GM18498 (cell line): Measurements from ENCODE around the gene XAB2.
A peak's percentile ranks its signal among the peaks of the same experiment; 100 is the strongest.

Experiments
- ATAC-seq: cut with Tn5 transposase; IDR thresholded peaks from one replicate; pipeline ENCODE4 v1.9.1; 2021; ENCODE audit warnings: mild to moderate bottlenecking, moderate library complexity; ENCODE audit not compliant: unreplicated experiment

The XAB2 gene

DNA sequence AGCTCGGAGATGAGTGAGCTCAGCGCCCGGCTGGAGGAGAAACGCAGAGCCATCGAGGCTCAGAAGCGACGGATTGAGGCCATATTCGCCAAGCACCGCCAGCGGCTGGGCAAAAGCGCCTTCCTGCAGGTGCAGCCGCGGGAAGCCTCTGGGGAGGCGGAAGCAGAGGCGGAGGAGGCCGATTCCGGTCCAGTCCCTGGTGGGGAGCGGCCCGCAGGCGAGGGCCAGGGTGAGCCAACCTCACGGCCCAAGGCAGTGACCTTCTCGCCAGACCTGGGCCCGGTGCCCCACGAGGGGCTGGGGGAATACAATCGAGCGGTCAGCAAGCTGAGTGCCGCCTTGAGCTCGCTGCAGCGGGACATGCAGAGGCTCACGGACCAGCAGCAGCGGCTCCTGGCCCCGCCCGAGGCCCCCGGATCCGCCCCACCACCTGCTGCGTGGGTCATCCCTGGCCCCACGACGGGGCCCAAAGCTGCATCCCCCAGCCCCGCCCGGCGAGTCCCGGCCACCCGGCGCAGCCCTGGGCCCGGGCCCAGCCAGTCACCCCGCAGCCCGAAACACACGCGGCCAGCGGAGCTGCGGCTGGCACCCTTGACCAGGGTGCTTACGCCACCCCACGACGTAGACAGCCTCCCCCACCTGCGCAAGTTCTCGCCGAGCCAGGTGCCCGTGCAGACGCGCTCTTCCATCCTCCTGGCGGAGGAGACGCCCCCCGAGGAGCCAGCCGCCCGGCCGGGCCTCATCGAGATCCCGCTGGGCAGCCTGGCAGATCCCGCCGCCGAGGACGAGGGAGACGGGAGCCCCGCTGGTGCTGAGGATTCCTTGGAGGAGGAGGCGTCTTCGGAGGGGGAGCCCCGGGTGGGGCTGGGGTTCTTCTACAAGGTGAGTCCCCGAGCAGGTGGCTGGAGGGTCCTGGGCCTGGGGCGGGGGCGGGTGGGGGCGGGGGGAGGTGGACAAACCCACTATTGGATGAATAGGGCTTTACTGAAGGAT, 16.8 kb downstream of the XAB2 start:
- no peak for ATAC-seq

DNA sequence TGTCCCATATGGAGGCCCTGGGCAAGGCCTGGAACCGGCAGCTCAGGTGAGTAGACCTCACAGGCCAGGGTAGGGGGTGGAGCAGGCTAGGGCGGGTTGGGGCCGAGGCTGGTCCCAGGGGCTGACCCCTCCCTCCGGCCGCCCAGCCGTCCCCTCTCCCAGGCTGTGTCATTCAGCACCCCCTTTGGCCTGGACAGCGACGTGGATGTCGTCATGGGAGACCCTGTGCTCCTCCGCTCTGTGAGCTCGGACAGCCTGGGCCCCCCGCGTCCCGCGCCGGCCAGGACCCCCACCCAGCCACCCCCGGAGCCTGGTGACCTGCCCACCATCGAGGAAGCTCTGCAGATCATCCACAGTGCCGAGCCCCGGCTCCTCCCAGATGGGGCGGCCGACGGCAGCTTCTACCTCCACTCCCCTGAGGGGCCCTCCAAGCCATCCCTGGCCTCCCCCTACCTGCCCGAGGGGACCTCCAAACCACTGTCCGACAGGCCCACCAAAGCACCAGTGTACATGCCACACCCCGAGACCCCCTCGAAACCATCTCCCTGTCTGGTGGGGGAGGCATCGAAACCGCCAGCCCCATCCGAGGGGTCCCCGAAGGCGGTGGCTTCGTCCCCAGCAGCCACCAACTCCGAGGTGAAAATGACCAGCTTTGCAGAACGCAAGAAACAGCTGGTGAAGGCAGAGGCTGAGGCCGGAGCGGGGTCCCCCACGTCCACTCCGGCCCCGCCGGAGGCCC, 17.6 kb downstream of the XAB2 start:
- no peak for ATAC-seq

DNA sequence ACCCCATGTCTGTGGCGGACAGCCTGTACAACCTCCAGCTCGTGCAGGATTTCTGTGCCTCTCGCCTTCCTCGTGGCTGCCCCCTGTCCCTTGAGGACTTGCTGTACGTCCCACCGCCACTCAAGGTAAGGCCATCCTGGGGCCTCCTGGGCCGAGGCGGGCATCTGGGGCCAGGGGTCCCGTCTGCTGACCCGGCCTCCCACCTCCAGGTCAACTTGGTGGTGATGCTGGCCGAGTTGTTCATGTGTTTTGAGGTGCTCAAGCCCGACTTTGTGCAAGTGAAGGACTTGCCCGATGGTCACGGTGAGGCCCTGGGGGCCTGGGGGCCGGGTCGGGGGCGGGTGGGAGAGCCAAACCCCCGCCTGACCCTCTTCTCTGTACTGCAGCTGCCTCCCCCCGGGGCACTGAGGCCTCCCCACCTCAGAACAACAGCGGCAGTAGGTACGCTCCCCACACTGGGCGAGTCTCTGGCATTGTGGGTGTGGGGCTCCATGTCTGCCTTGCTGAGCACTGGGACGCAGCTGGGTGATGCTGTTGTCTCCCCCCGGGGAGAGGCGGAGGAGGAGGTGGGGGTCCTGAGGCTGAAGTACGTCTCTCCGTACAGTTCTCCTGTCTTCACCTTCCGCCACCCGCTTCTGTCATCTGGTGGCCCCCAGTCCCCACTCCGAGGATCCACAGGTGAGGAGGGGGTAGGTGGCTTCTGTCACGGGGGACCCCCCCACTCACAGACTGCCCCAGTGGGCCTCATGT, 18.7 kb downstream of the XAB2 start:
- no peak for ATAC-seq

DNA sequence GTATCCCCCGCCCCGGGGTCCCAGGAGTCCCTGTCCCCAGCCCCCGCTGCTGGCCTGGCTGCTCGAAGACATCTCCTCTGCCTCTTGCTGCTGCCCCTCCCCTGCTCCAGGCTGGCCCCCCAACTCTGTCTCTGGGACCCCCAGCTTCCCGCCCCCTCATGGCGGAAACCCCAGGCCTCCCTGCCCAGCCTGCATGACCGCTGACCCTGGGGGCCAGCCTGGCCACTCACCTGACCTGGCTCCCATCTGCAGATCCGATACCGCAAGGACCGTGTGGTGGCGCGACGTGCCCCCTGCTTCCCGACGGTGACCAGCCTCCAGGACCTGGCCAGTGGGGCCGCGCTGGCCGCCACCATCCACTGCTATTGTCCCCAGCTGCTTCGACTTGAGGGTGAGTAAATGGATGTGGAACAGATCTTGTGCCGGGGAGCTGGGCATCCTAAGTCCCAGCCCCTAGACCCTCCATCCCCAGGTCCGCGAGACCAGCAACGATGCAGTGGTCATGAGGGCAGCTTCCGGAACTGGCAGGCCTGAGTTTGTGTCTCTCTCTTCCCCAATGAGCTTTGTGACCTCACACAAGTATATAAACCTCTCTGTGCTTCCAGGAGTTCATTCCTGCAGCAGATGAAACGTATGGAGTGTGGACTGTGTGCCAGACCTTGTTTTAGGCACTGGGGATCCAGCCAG, 21.3 kb downstream of the XAB2 start:
- ATAC-seq = no peak

DNA sequence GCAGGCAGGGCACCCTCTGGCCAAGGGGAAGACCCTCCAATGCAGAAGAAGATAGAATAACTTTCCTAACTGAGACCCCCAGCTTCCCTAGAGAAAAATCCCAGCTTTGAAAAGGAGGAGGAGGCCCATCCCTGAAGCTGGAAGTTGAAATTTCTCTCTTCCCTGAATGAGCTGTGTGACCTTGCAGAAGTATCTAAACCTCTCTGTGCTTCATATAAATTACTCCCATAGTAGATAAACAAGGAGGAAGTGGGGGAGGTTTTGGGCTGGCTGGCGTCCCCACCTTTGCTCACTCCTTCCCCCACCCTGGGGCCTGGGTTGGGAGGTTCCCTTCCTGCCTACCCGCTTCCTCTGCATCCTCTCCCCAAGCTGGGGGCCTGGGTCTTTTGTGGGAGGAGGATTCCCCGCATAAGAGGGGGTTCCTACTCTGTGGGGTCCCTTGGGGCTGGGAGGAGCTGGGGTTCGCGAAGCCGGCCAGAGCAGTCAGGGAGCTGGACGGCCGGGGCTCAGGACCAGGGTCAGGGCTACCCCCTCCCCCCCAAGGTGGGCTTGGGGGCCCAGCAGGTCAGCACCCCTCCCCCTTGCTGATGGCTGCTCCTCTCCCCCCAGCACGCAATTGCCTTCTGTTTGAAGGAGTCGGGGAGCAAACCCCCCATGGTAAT, 22.0 kb downstream of the XAB2 start:
- no peak for ATAC-seq

DNA sequence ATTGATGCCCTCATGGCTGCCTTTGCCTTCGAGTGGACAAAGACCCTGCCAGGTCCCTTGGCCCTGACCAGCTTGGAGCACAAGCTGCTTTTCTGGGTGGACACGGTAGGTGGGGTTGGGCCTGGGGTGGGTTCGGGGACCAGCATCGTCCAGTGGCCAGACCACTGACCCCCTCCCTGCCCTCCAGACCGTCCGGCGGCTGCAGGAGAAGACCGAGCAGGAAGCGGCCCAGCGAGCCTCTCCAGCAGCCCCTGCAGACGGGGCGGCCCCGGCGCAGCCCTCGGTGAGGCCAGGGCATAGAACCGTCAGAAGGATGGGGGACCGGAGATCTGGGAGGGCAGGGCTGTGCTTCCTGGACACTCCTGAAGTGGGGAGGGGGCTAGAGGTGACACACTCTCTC, 23.1 kb downstream of the XAB2 start:
- ATAC-seq = no peak

DNA sequence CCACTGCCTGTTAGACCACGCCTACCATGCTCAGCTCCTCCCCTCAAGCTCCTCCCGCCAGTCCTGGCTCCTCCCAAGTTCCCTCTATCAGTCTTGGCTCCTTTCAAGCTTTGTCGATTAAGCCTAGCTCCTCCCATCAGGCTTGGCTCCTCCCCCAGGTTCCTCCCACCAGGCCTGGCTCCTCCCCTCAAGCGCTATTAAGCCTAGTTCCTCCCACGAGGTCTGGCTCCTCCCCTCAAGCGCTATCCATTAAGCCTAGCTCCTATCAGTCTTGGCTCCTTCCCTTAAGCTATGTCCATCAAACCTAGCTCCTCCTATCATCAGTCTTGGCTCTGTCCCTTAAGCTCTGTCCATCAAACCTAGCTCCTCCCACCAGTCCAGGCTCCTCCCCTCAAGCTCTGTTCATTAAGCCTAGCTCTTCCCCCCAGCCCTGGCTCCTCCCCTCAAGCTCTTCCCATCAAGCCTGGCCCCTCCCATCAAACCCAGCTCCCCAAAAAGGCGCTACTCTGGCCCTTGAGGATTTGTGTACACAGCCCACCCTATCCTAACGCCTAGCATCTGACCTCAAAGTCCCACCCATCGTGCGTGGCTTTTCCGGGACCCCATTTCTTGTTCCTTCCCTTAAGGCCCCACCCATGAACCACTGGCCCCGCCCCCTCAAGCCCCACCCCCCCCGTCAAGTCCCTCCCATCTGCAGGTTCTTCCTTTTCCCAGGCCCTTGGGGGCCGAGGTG, 23.7 kb downstream of the XAB2 start:
- ATAC-seq = no peak

DNA sequence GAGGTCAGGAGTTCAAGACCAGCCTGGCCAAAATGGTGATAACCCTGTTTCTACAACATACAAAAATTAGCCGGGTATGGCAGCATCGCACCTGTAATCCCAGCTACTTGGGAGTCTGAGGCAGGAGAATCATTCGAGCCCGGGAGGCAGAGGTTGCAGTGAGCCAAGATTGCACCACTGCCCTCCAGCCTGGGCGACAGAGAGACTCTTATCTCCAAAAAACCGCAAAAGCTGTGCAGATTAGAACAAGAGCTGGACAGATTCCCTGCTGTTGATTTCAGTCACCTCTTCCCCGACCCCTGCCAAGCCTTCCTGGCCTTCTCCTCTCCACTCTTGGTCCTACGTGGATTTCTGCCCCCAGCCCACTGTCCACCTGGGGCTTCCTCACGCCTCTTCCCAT, 25.4 kb downstream of the XAB2 start:
- no peak for ATAC-seq

DNA sequence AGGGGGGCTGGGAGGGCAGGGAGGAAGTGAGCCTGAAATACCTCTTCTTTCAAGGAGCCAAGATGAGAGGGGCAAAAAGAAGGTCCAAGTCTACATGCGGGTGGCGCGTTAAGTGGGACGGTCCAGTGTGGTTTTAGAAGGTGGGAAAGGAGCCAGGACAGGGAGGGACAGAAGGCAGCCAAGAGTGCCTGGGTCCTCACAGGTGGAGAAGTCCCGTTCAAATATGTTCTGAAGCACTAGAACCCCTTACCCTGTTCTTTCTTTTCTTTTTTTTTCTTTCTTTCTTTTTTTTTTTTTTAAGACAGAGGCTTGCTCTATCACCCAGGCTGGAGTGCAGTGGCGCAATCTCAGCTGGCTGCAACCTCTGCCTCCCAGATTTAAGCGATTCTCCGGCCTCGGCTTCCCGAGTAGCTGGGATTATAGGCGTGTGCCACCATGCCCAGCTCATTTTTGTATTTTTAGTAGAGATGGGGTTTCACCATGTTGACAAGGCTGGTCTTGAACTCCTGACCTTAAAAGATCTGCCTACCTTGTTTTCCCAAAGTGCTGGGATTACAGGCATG, 26.3 kb downstream of the XAB2 start:
- no peak for ATAC-seq

DNA sequence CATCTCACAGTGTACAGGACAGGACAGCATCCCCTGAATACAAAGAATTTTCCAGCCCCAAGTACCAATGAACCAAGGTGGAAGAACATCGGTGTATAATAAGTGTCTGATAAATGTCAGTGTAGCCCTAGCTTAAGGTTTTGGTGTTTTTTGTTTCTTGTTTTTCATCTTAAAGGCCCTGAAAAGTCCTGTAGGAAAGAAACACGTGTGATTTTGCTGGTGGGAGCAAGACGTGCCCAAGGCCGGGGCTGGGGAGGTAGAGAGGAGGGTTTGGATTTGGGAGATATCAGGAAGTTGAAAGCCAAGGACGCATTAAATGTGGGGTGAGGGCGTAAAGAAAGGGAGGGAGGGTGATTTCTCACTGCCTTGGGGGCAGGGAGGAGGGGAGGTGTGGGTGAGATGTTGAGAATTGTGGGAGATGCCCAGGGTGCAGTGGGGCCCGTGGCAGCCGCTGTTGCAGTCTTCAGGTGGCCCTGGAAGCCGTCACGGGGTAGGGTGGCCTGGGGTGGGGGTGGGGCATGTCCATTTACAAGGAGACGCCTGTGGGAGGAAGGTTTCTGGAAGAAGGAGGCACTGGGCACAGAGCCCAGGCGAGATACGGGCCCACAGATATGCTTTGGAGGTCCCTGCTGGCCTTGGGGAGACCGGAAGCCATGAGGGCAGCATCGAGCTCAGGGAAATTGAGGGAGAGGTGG, 27.0 kb downstream of the XAB2 start:
- ATAC-seq = no peak

DNA sequence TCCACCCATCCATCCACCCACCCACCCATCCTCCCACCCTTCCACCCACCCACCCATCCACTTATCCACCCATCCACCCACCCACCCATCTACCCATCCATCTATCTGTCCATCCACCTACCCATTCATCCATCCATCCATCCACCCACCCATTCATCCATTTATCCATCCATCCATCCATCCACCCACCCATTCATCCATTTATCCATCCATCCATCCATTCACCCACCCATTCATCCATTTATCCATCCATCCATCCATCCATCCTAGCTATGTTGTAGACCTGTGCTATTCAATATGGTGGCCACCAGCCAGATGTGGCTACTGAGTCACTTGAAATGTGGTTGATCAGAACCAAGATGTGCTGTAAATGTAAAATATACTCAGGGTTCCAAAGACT, 28.6 kb downstream of the XAB2 start:
- no peak for ATAC-seq

DNA sequence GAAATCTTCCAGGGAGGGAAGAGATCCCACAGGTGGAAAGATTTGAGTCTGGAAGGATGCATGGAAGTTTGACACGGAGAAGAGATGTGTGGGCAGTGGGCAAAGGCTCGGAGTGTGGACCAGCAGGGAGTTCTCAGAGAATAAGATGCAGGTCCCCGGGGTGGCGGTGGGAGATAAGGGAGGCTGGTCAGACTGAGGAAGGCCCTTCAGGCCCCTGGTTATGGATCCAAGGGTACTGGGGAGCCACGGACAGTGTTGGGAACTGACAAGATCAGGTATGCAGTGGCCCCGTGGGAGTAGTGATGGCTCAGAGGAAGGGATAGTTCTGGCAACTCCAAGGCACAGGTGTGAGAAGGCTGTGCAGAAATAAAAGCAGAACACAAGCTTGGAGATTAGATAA, 31.2 kb downstream of the XAB2 start:
- no peak for ATAC-seq

DNA sequence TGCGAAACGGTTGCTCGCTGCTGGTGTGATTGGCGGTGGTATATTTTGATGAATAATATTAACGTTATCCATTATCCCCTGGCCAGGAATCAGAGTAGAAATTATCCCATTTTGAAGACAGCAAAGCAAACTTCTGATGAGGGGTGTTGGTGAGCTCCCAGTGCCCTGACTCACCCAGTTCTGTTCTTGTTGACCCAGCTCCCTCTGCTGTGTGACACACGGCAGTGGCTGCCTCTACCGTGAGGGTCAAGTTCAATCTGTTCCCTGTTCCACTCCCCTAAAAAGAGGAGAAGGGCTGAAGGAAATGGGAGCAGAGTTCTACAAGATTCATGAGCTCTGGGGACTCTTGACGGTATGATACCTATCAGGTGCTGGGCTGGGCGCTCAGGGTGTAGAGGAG, 31.7 kb downstream of the XAB2 start:
- no peak for ATAC-seq

DNA sequence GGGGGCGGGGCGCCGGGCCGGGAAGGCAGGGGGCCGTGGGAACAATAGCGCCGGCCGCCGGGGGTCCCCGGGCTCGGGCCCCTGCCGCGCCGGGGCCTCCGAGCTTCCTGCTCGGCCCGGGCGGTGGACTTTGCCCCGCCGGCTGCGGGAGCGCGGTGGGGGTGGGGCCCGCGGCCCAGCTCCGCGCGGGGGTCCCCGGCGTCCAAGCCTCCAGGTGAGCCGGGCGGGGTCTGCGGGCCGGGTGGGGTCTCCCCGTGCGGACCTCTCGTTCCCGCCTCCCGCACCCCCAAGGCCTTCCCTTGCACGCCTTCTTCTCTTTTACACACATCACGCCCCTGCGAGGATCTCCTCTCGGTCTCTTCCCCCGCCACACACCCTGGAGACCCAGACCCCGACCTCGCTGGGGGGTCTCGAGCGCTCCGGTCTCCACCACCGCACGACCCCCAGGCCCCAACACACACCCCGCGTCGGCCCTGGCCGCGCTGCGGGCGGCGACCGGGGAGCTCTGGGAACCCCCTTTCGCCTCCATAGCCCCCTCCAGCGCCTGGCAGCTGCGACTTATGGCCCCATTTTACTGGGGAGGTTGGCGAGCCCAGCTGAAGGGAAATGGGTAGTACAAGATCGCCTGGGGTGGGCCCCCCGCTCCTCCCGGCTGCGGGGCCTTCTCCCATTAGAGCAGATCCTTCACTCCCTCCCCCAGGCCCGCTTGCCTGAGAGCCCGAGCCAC, 33.0 kb downstream of the XAB2 start:
- no peak for ATAC-seq

DNA sequence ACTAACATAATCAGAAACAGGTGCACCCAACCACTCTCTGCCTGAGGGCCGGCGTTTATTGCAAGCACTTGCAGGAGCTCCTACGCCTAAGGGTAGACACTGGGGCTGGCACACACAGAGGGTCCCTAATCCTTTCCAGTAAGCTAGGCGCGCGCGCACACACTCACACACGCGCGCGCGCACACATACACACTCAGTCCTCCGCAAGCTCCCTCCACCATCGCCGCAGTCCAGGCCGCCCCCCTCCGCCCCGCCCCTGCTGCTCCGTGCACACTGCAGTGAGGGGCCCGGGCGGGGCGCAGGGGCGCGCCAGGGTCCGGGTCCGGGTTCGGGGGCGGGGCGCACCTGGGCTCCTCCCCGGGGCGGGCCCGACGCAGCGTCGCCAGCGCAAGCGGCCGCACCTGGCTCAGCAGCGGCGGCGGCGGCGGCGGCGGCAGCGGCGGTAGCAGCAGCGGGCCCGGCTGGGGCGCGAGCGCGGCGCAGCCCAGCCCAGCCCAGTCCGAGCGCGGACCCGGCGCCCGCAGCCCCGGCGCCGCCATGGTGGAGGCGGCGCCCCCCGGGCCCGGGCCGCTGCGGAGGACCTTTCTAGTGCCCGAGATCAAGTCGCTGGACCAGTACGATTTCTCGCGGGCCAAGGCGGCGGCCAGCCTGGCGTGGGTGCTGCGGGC, 33.7 kb downstream of the XAB2 start, which contains the start of gene CAMSAP3:
Gene CAMSAP3 (plus strand): TSS at position 398 of the 668 bp plus-strand sequence. CDS start 140 bp downstream, at position 538.
- peak; percentile 66 for ATAC-seq

DNA sequence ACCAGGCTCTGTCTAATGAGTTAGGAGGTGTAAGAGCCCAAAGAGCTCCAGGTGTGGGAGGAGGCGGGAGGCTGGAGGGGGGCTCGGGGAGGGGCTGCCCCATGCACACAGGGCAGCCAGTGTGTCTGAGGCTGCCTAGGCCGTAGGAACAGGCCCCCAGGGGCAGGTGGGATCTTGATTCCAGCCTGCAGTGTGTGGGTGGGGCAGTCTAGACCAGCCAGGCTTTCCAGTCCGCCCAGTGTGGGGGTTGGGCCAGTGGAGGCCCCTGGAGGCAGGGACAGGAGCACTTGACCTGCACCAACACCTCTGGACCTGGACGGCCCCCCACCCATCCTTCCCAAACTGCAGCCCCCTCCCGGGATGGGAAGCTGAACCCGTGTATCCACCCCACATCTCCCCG, 39.1 kb downstream of the XAB2 start:
- ATAC-seq = no peak

DNA sequence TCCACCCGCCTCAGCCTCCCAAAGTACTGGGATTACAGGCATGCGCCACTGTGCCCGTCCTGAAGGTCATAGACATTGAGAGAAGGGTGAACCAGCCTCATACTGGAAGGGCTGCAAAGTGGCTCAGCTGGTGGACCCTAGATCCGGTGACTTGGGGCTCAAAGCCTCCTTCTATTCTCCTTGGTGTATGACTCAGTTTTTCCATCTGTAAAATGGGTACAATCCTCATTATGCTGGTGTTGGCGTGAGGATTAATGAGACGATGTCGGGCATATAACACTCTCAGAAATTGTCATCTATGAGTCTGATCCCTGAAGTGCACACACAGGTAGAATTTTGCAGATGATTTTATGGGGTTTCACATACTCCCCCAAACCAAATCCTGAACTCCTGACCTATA, 39.5 kb downstream of the XAB2 start:
- ATAC-seq = no peak
